IMR-90 (cell line): ENCODE measurements around the gene EGFR. TPM values are rescaled to one million over a fixed set of nuclear protein-coding genes. Genes with fewer than 3 reads are reported as not detected.

Experiments used
- ATAC-seq: fragments of 200-7000 bp; cut with Tn5 transposase; 2 replicates; pipeline ENCODE4 v1.9.1; 2020; ENCODE audit warnings: low read depth, mild to moderate bottlenecking, moderate library complexity
- BruUV-seq: library from RNA; stranded (reverse); fragments of 400-500 nt; replicated peaks from 2 replicates; lab custom pipeline; 2021; lab: Mats Ljungman, UMichigan
- CTCF ChIA-PET: fragments of 300-600 bp; formaldehyde crosslinking; extraction: SDS; loops from one replicate; lab custom pipeline; 2021; ENCODE audit warnings: antibody characterized with exemption; lab: Yijun Ruan, JAX
- POLR2A ChIA-PET: fragments of 300-600 bp; sonication (Branson Sonifier 250); formaldehyde crosslinking; loops from one replicate; lab custom pipeline; 2022; ENCODE audit warnings: antibody characterized with exemption; ENCODE audit not compliant: unreplicated experiment; lab: Charles Lee
- DNase-seq: peaks from one replicate; pipeline ENCODE4 v3.0.0; 2013
- H2AFZ ChIP-seq: replicated peaks from 2 replicates; pipeline ENCODE3; 2013; ENCODE audit warnings: low read length, mild to moderate bottlenecking; ENCODE audit not compliant: poor library complexity
- H2AK5ac ChIP-seq: 2 replicates; pipeline ENCODE4 v1.6.1; 2013; ENCODE audit warnings: low read depth, low read length, inconsistent platforms
- H2AK9ac ChIP-seq: replicated peaks from 2 replicates; pipeline ENCODE3; 2013; ENCODE audit warnings: mild to moderate bottlenecking, low read depth, low read length, moderate library complexity; ENCODE audit not compliant: poor library complexity
- H2BK120ac ChIP-seq: 2 replicates; pipeline ENCODE4 v1.6.1; 2013; ENCODE audit warnings: low read depth, low read length, inconsistent platforms
- H2BK15ac ChIP-seq: 3 replicates; pipeline ENCODE4 v1.6.1; 2013; ENCODE audit warnings: low read depth, low read length, inconsistent platforms
- H2BK20ac ChIP-seq: 2 replicates; pipeline ENCODE4 v1.6.1; 2013; ENCODE audit warnings: low read depth, mild to moderate bottlenecking, inconsistent platforms, low read length, moderate library complexity
- H2BK5ac ChIP-seq: 2 replicates; pipeline ENCODE4 v1.6.1; 2013; ENCODE audit warnings: mild to moderate bottlenecking, low read depth, low read length, inconsistent platforms; ENCODE audit not compliant: poor library complexity, severe bottlenecking
- H3K14ac ChIP-seq: replicated peaks from 2 replicates; pipeline ENCODE4 v1.6.1; 2013; ENCODE audit warnings: low read depth, low read length, inconsistent platforms
- H3K18ac ChIP-seq: 2 replicates; pipeline ENCODE4 v1.6.1; 2013; ENCODE audit warnings: low read depth, low read length, control low read depth
- H3K23ac ChIP-seq: 2 replicates; pipeline ENCODE4 v1.6.1; 2013; ENCODE audit warnings: low read depth, low read length, inconsistent platforms
- H3K27ac ChIP-seq: 2 replicates; pipeline ENCODE4 v1.5.1; 2013; ENCODE audit warnings: mild to moderate bottlenecking, control low read depth, low read length; ENCODE audit not compliant: insufficient read depth
- H3K27me3 ChIP-seq: 2 replicates; pipeline ENCODE4 v1.6.1; 2013; ENCODE audit warnings: low read length; ENCODE audit not compliant: control insufficient read depth, insufficient read depth
- H3K36me3 ChIP-seq: 2 replicates; pipeline ENCODE4 v1.6.1; 2013; ENCODE audit warnings: low read length, mixed read lengths; ENCODE audit not compliant: control insufficient read depth, insufficient read depth
- H3K4ac ChIP-seq: 2 replicates; pipeline ENCODE4 v1.6.1; 2013; ENCODE audit warnings: low read depth, low read length, inconsistent platforms
- H3K4me1 ChIP-seq: 2 replicates; pipeline ENCODE4 v1.6.1; 2013; ENCODE audit warnings: low read length, mixed read lengths; ENCODE audit not compliant: control insufficient read depth, insufficient read depth
- H3K4me2 ChIP-seq: 2 replicates; pipeline ENCODE4 v1.6.1; 2013; ENCODE audit warnings: low read depth, mild to moderate bottlenecking, control low read depth, low read length, moderate library complexity
- H3K4me3 ChIP-seq: 2 replicates; pipeline ENCODE4 v1.5.1; 2013; ENCODE audit warnings: low read depth, mild to moderate bottlenecking, control low read depth, low read length, moderate library complexity; ENCODE audit not compliant: insufficient read depth
- H3K56ac ChIP-seq: 2 replicates; pipeline ENCODE4 v1.6.1; 2013; ENCODE audit warnings: low read length, inconsistent platforms; ENCODE audit not compliant: insufficient read depth; ENCODE audit errors: extremely low read depth
- H3K79me1 ChIP-seq, 2 experiments: 2 replicates each; pipeline ENCODE4 v1.6.1; 2013; ENCODE audit warnings: low read length in 2 of 2, inconsistent platforms in 1 of 2, low read depth in 1 of 2
- H3K9ac ChIP-seq: 2 replicates; pipeline ENCODE4 v1.6.1; 2013; ENCODE audit warnings: low read depth, low read length, control low read depth
- H3K9me1 ChIP-seq: 2 replicates; pipeline ENCODE4 v1.6.1; 2013; ENCODE audit warnings: low read length, inconsistent platforms; ENCODE audit not compliant: insufficient read depth
- H3K9me3 ChIP-seq: 2 replicates; pipeline ENCODE4 v1.6.1; 2013; ENCODE audit warnings: low read length; ENCODE audit not compliant: control insufficient read depth, insufficient read depth
- H4K20me1 ChIP-seq: 2 replicates; pipeline ENCODE4 v1.6.1; 2013; ENCODE audit warnings: low read length, inconsistent platforms; ENCODE audit not compliant: insufficient read depth
- H4K5ac ChIP-seq: 2 replicates; pipeline ENCODE4 v1.6.1; 2013; ENCODE audit warnings: mild to moderate bottlenecking, low read depth, low read length, control low read depth
- H4K8ac ChIP-seq, 2 experiments: 2 replicates each; pipeline ENCODE4 v1.6.1; 2013; ENCODE audit warnings: low read depth in 2 of 2, low read length in 2 of 2, control low read depth in 1 of 2, inconsistent platforms in 1 of 2
- H4K91ac ChIP-seq: 2 replicates; pipeline ENCODE4 v1.6.1; 2013; ENCODE audit warnings: low read depth, low read length, inconsistent platforms; ENCODE audit not compliant: insufficient read depth
- CHD1 ChIP-seq: IDR thresholded peaks from 2 replicates; pipeline ENCODE4 v1.6.1; 2012; ENCODE audit warnings: low read depth, low read length, improper control_type of control experiment
- FOS ChIP-seq: fragments of 150-350 bp; IDR thresholded peaks from 2 replicates; pipeline ENCODE4 v1.6.1; 2016; ENCODE audit warnings: low read depth, low read length
- WGBS, 2 experiments: methylation state at CpG; one replicate each; pipeline versions ENCODE4 v1.1.5 to v1.1.7; 2013; ENCODE audit warnings: missing lambda C conversion rate in 2 of 2; ENCODE audit not compliant: insufficient read length in 1 of 2; ENCODE audit errors: extremely low coverage in 2 of 2; 5-methylcytosine and 5-hydroxymethylcytosine counted together
- dilution Hi-C: fragments of 300-500 bp; cut with HindIII; formaldehyde crosslinking; loops from one replicate; pipeline ENCODE4 v1.14.3; 2018; ENCODE audit warnings: low sequenced_read_pairs; ENCODE audit not compliant: unreplicated experiment
- in situ Hi-C: fragments of 300-500 bp; cut with MboI; formaldehyde crosslinking; loops from 3 replicates; pipeline ENCODE4 v1.14.3; 2019; ENCODE audit warnings: low sequenced_read_pairs, inconsistent platforms, mixed read lengths
- intact Hi-C: fragments of 100-400 bp; cut with micrococcal nuclease; formaldehyde crosslinking; loops from 2 replicates; pipeline ENCODE4 v1.10.0; 2022
- polyA plus RNA-seq, 3 experiments: library from polyadenylated mRNA; depleted of rRNA; stranded (reverse); fragments of >200 nt; gene quantifications; 2 replicates each; pipeline ENCODE4 v1.2.3, GENCODE V29; 2012; ENCODE audit warnings: low replicate concordance in 1 of 3
- total RNA-seq: library from RNA; depleted of rRNA; stranded (reverse); fragments of >200 nt; gene quantifications from 2 replicates; pipeline ENCODE4 v1.2.3, GENCODE V29; 2012
- TF ChIP-seq, protein P1 (sequence below): fragments of 150-350 bp; IDR thresholded peaks from 2 replicates; pipeline ENCODE4 v1.6.1; 2016; ENCODE audit warnings: low read depth, mild to moderate bottlenecking, low read length, moderate library complexity, borderline replicate concordance
- TF ChIP-seq, protein P2 (sequence below): fragments of 150-350 bp; IDR thresholded peaks from 2 replicates; pipeline ENCODE4 v1.6.1; 2017; ENCODE audit warnings: mild to moderate bottlenecking, antibody characterized with exemption, low read length, low read depth

Gene EGFR
- total and polyA plus RNA-seq, 2 of the 4 experiments (the other 2 are of a cell fraction) = 36.9 to 60.4 TPM

GRCh38 chr7:55092186-55092974 lies 73.6 kb downstream of the EGFR start:
- no TSS peak for BruUV-seq
- POLR2A ChIA-PET = no interaction called here

More at GRCh38 chr7:55092186-55092974, 73.6 kb downstream of the EGFR start:
- CTCF ChIA-PET = no interaction called here
- intact Hi-C loops (no loop called here), dilution Hi-C loops (no loop called here), in situ Hi-C loops (no loop called here)
- no peak overlapping the region for H2AFZ ChIP-seq
- peak; percentile 19; the same call in 1 of the 2 replicates for ATAC-seq
- H3K14ac ChIP-seq = no peak overlapping the region
- TF ChIP-seq FOS (no peak), CHD1 (no peak)
- TF ChIP-seq, protein P1, sequence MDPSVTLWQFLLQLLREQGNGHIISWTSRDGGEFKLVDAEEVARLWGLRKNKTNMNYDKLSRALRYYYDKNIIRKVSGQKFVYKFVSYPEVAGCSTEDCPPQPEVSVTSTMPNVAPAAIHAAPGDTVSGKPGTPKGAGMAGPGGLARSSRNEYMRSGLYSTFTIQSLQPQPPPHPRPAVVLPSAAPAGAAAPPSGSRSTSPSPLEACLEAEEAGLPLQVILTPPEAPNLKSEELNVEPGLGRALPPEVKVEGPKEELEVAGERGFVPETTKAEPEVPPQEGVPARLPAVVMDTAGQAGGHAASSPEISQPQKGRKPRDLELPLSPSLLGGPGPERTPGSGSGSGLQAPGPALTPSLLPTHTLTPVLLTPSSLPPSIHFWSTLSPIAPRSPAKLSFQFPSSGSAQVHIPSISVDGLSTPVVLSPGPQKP = no peak
- TF ChIP-seq, protein P2, sequence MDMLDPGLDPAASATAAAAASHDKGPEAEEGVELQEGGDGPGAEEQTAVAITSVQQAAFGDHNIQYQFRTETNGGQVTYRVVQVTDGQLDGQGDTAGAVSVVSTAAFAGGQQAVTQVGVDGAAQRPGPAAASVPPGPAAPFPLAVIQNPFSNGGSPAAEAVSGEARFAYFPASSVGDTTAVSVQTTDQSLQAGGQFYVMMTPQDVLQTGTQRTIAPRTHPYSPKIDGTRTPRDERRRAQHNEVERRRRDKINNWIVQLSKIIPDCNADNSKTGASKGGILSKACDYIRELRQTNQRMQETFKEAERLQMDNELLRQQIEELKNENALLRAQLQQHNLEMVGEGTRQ = no peak
- H2AK5ac ChIP-seq = no peak overlapping the region
- H3K79me1 ChIP-seq = peaks cover 46 to 96% of the 10 kb centered on the region in 2 experiments
- H3K9ac ChIP-seq = no peak overlapping the region
- H3K4me2 ChIP-seq = no peak overlapping the region
- H4K8ac ChIP-seq = no peak overlapping the region
- peaks cover 29% of the 10 kb centered on the region for H3K9me1 ChIP-seq
- WGBS, 2 experiments = 86% methylated on average over 4 of the region's 15 CpGs; no CpG with 5 or more reads in 1 of the 2 experiments
- H3K18ac ChIP-seq = no peak overlapping the region
- peaks cover 3% of the 10 kb centered on the region; the same call in 1 of the 2 replicates for H3K36me3 ChIP-seq
- no peak overlapping the region for H4K5ac ChIP-seq
- no peak overlapping the region for H2BK15ac ChIP-seq
- no peaks in the 10 kb centered on the region for H3K9me3 ChIP-seq
- H3K4ac ChIP-seq = no peak overlapping the region
- H3K4me1 ChIP-seq = peaks cover 26% of the 10 kb centered on the region
- no peak overlapping the region for H2AK9ac ChIP-seq
- H2BK5ac ChIP-seq = no peak overlapping the region
- peaks cover 35% of the 10 kb centered on the region; the same call in 1 of the 2 replicates for H4K20me1 ChIP-seq
- H3K27ac ChIP-seq = no peak overlapping the region
- H2BK120ac ChIP-seq = no peak overlapping the region; the same call in 1 of the 2 replicates
- peak; percentile 34 for DNase-seq
- H3K4me3 ChIP-seq = no peak overlapping the region
- H4K91ac ChIP-seq = 0 out of 2 replicates have a peak overlapping the region, but pooled peaks have one; percentile 2
- H2BK20ac ChIP-seq = no peak overlapping the region
- H3K23ac ChIP-seq = peak overlapping the region; percentile 44; the same call in 1 of the 2 replicates
- H3K56ac ChIP-seq = no peak overlapping the region
- no peaks in the 10 kb centered on the region for H3K27me3 ChIP-seq
